GM21576 (cell line): ENCODE measurements around the gene LILRB4.
"Not testable (repeated sequence)": the region's sequence is repeated elsewhere in the genome, so short reads cannot be mapped to it uniquely, and the experiment has no call there.

Experiments used
- ATAC-seq: cut with Tn5 transposase; IDR thresholded peaks from one replicate; pipeline ENCODE4 v1.9.1; 2021; ENCODE audit warnings: mild to moderate bottlenecking, moderate library complexity; ENCODE audit not compliant: unreplicated experiment

The LILRB4 gene

DNA sequence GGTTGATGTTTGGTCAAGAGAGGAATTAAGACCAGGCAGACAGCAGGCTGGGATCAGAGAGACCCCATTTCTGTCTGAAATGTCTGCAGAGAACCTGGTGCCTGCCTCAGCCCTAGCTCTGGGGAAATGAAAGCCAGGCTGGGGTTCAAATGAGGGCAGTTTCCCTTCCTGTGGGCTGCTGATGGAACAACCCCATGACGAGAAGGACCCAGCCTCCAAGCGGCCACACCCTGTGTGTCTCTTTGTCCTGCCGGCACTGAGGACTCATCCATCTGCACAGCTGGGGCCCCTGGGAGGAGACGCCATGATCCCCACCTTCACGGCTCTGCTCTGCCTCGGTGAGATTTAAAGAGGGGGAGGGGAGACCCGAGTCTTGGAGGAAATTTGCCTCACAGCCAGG, at the start of gene LILRB4:
TSS of gene LILRB4 (plus strand) at position 256 of the 400 bp plus-strand sequence. CDS start at position 305, 49 bp downstream.
- ATAC-seq = no peak

DNA sequence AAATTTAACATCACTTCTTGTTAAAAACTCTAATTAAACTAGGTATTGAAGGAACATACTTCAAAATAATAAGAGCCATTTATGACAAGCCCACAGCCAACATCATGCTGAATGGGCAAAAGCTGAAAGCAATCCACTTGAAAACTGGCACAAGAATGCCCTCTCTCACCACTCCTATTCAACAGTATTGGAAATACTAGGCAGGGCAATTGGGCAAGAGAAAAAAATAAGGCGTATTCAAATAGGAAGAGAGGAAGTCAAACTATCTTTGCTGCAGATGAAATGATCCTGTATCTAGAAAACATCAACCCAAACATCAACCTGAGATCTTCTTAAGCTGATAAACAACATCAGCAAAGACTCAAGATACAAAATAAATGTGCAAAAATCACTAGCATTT, 48.1 kb upstream of the LILRB4 start:
- ATAC-seq = no peak

DNA sequence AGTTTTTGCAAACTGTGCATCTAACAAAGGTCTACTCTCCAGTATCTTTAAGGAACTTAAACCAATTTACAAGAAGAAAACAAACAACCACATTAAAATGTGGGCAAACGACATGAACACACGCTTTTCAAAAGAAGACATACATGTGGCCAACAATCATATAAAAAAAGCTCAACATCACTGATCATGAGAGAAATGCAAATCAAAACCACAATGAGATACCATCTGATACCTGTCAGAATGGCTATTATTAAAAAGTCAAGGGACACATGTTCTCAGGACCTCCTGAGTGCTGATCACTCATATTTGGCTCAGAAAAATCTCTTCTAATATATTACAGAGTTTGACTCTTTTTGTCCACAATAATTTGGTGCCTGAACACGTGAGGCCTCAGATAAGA, 46.7 kb upstream of the LILRB4 start:
- ATAC-seq = no peak

DNA sequence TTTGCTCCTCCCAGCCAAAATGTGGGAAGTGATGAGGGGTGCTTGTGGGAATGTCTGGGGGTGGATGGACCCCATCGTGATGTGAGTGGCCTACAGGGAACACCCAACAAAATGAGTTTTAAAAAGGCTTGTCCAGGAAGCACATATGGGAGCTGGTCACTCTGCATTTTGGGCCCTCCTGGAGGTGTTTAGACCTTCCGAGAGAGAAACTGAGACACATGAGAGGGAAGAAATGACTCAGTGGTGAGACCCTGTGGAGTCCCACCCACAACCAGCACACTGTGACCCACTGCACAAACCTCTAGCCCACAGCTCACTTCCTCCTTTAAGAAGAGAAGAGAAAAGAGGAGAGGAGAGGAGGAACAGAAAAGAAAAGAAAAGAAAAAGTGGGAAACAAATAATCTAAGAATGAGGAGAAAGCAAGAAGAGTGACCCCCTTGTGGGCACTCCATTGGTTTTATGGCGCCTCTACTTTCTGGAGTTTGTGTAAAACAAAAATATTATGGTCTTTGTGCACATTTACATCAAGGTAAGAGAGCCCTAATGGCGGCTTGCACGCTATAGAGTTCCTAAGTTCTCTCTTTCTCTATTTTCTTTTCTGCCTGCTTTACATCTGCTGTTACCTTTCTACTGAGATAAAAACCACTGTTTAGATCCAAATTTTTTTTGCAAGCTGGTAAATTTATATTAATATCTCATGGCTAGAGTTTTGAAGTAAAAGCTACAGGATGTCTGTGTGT, 45.8 kb upstream of the LILRB4 start:
- peak; percentile 82 for ATAC-seq

DNA sequence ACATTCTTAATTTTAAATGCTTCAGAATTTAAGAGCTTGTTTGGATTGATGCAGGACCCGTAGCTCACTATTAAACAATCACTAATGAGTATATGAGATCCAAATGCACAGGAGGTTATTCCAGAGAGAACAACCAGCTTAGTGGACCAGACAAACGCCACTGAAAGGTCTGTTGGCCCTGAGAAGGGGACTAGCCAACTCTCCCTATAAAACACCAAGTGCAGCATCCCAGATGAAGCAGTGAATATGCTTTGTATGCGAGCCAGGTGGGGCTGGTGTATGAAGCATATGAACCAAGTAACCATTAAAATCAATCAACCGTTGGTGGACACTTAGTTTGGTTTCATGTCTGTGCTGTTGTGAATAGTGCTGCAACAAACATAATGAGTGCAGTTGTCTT, 42.3 kb upstream of the LILRB4 start:
- no peak for ATAC-seq

DNA sequence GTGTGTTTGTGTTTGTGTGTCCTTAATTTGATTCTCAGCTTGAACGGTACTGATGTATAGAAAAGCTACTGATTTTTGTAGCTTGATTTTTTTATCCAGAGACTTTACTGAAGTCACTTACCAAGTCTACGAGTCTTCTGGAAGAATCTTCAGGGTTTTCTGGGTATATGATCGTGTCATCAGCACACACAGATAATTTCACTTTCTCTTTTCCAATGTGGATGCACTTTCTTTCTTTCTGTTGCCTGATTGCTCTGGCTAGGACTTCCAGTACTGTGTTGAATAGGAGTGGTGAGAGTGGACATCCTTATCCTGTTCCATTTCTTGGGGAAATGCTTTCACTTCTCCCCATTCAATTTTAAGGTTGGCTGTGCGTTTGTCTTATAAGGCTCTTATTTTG, 40.4 kb upstream of the LILRB4 start:
- ATAC-seq = no peak

DNA sequence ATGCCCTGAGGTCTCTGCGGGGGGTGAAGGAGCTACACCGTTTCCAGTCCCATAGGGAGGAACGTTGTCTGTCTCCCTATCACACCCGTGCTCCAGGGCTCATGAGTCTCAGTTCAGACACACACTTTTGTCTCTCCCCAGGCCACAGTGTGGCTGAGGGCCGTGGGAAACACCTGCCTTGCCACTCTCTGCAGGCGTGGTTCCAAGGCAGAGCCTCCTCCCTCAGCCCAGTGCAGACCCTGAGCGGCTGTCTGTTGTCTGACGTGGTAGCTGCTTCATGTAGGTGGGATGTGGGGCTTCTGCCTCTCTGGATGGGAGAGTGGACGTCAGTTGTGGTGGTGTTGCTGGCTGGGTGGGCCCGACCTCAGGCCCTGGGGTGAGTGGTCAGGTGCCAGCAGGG, 38.6 kb upstream of the LILRB4 start:
- not testable (repeated sequence) for ATAC-seq

DNA sequence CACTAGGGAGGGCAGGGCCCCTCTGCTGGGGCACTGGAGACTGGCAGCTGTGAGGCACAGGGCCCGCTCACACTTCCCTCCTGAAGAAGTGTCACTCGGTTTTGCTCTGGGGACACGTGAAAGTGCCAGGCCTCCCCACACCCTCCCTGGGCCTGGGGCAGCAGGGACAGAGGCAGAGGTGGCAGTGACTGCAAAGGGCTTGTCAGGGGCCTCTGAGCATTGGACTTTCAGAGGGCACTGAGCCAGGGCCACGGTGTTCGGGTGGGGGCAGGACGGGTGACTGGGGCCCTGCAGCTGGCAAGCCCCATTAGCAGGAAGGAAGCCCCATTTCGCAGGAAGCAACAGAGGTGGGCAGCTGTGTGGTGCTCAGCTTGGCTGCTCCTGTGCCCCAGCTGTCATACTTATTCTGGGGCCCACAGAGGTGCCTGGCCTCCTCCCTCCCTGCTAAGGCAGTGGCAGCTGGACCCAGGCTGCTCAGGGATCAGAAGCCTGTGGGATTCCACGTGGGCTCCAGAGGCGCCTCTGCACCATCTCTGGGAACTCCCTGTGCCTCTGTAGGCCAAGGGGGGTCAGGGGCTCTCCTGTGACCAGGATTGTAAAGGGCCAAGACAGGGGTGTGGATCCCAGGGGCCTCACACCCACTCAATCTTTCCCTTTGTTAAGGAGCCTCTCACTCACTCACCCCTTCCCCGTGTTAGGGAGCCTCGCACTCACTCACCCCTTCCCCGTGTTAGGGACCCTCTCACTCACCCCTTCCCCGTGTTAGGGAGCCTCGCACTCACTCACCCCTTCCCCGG, 37.7 kb upstream of the LILRB4 start:
- ATAC-seq = not testable (repeated sequence)

DNA sequence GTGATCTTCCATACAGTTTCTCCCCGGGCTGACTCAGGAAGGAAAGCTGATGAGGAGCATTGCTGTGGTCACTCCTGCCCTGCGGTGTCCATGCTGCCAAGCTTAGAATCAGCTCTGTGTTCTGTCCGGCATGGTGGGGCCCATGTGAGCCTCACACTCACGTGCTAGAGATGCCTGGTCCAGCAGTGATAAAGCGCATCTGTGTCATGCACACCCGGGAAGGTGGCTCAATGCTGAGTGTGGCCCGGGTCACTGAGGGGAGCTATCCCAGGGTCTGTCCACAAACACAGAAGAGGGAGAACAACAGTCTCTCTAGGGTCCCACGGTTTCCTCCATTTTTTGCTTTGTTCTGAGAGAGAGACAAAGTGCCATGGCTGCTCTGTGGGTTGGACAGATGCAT, 36.0 kb upstream of the LILRB4 start:
- ATAC-seq = no peak

DNA sequence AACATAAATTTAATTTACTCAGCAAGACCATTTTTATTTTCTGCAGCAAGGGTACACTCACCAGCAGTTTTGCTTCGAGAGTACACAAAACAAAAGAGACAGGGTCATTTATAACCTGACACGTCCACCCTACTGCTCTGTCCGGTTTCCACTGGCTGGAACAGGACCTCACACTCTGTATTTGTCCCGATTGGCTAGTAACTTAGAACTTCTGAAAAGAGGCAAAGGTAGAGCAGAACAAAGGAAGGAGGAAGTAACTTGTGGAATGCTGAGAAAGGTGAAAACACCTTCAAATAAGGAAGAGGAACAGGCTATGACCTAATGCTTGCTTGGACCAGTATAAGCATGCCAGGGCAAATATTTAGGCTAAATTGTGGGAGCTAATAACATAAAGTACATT, 34.9 kb upstream of the LILRB4 start:
- ATAC-seq = not testable (repeated sequence)

DNA sequence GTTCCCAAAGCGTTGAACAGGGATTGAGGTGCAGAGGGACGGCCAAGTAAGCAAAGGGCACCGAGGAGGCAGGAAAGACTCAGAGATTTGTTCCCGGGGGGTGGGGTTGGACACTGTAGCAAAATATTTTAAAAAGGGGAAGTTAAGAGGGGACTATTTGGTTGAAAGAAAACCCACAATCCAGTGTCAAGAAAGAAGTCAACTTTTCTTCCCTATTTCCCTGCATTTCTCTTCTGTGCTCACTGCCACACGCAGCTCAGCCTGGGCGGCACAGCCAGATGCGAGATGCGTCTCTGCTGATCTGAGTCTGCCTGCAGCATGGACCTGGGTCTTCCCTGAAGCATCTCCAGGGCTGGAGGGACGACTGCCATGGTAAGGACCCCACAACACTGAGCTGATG, 32.5 kb upstream of the LILRB4 start, which contains the start of gene LILRB1:
TSS of gene LILRB1 (plus strand) at position 223 of the 400 bp plus-strand sequence. CDS start 590 bp downstream, outside the sequence.
- not testable (repeated sequence) for ATAC-seq

DNA sequence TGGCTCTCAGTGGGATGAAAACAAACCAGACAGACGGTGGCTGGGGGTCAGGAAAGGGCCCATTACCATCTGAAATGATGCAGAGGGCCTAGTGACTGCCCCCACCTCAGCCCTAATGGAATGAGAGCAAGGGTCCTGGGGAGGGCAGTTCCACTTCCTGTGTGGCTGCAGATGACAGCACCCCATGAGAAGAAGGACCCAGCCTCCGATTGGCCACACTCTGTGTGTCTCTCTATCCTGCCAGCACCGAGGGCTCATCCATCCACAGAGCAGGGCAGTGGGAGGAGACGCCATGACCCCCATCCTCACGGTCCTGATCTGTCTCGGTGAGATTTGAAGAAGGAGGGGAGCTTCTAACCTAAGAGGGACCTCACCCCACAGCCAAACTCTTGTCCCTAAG, 32.0 kb upstream of the LILRB4 start:
- no peak for ATAC-seq

DNA sequence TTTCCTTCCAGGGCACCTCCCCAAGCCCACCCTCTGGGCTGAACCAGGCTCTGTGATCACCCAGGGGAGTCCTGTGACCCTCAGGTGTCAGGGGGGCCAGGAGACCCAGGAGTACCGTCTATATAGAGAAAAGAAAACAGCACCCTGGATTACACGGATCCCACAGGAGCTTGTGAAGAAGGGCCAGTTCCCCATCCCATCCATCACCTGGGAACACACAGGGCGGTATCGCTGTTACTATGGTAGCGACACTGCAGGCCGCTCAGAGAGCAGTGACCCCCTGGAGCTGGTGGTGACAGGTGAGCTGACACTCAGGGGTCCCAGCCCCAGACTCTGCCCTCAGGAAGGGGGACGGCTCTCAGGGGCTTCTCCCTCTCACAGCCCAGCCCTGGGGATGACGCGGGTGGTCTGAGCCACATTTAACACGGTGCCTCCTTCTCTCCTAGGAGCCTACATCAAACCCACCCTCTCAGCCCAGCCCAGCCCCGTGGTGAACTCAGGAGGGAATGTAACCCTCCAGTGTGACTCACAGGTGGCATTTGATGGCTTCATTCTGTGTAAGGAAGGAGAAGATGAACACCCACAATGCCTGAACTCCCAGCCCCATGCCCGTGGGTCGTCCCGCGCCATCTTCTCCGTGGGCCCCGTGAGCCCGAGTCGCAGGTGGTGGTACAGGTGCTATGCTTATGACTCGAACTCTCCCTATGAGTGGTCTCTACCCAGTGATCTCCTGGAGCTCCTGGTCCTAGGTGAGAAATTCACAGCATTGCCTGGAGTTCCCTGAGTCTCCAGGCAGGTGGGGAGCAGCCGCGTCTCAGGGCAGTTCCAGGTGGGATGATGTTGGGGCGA, 31.1 kb upstream of the LILRB4 start:
- not testable (repeated sequence) for ATAC-seq

DNA sequence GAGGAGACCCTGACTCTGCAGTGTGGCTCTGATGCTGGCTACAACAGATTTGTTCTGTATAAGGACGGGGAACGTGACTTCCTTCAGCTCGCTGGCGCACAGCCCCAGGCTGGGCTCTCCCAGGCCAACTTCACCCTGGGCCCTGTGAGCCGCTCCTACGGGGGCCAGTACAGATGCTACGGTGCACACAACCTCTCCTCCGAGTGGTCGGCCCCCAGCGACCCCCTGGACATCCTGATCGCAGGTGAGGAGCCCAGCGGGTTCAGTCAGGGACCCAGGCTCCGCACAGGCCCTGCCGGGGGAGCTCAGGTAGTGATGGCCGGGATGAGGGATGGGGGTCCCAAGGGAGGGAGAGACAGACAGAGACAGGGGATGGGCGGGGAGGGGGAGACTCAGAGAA, 30.3 kb upstream of the LILRB4 start:
- not testable (repeated sequence) for ATAC-seq

DNA sequence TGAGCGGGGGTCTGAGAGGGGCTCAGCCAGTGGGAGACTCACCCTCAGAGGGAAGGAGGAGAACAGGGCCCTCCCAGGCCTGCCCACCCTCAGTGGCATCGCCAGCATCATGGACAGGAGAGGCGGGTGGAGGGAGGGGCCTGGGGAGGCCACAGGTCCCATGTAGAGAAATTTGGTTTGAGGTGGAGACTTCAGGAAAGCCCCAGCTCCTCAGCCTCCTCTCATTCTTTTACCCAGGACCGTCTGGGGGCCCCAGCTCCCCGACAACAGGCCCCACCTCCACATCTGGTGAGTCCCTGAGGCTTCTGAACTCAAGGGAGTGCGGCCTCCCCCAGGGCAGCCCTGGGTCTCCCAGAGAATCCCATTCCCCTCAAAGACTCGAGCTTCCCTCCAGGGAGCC, 29.4 kb upstream of the LILRB4 start:
- no peak for ATAC-seq

DNA sequence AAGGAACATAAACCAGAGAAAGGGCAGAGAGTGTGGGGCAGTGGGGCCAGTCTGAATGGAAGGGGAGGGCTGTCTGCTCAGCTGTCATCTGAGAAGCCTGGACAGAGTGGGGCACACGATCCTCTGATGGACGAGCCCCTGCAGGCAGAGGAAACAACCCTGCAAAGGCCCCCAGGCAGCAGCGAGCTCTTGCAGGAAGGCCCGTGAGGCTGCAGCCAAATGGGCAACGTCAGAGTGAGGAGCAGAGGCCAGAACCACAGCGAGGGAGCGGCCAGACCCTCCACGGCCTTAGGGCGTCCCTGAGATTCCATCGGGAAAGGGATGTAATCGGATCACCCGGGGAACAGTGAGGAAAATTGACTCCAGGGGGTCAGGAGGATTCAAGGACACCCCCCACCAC, 26.7 kb upstream of the LILRB4 start:
- not testable (repeated sequence) for ATAC-seq

DNA sequence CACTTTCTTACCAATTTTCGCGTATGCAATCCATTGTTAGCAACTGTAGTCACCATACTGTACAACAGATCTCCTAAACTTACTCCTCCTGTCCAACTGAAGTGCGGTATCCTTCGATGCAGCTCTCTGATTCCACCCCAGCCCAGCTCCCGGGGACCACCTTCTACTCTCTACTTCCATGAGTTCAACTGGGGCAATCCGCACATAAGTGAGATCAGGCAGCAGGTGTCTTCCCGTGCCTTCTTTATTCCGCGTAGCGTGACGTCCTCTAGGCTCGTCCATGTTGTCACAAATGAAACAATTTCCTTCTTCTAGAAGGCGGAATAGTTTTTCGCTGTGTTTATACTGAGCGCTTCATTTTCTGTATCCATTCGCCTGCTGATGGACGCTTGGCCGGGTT, 24.1 kb upstream of the LILRB4 start:
- no peak for ATAC-seq

DNA sequence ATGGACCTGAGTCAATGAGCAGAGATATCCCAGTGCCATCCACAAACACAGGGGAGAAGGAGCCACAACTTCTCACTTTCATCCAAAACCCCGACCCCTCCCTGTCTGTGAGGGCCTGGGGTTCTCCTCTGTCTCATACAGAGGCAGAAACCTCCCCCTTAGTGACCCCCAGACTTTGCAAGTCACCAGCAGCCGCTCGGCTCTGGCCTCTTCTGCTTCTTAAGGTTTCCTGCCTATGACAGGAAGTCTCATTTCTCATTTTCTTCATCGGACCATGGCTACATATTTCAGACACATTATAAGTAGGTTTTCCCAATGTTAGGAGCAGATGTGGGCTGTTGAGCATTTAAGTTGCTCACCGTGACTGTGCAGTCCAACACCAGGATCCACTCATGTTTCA, 19.8 kb upstream of the LILRB4 start:
- ATAC-seq = not testable (repeated sequence)

DNA sequence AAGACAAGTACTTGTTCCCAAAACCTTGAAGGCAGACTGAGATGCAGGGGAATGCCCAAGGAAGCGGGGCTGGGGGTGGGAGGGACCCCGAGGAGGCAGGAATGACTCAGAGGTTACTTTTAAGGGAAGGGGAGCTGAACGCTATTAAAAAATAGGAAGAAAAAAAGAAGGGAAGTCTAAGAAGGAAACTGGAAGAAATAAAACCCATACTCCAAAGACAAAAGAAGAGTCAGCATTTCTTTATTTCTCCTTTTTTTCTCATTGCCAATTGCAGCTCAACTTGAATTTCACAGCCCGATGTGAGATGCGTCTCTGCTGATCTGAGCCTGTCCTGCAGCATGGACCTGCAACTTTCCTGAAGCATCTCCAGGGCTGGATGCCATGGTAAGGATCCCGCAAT, 19.2 kb upstream of the LILRB4 start:
- ATAC-seq = not testable (repeated sequence)

DNA sequence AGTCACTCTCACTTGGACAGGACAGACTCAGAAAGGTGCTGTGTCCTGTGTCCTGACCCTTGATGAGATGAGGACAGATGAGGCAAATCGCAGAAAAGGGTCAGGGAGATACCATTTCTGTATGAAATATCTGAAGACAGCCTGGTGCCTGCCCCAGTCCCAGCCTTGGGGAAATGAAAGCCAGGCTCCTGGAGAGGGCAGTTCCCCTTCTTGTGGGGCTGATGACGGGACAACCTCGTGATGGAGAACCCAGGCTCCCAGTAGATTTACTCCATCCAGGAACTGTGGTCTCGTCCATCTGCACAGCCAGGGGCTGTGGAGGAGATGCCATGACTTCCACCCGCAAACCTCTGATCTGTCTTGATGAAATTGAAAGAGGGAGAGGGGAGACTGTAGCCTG, 18.7 kb upstream of the LILRB4 start:
- no peak for ATAC-seq

DNA sequence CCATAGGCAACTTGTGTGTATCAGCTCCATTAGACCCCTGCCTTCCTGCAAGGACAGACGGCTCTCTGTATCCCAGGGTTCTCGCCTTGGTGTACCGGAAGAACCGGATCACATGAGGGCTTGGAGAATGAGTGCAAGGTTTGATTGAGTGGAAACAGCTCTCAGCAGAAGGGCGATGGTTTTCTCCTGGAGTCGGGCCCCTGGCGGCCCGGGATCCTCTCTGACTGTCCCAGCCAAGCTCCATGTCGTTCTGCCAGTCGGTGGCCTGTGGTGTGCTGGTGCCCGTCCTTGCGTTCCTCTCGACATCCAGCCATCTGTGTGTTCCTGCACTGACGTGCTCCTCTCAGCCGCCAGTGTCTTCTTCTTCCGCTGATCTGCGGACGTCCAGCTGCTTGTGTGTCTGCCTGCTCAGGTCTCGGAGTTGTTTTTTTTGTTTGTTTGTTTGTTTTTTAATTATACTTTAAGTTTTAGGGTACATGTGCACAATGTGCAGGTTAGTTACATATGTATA, 16.4 kb upstream of the LILRB4 start:
- ATAC-seq = no peak
